RWPE1 (cell line): ENCODE data around the gene BBS1.

Source experiments
- CTCF ChIA-PET: fragments of 350-600 bp; sonication (Branson Sonifier 250); formaldehyde crosslinking; extraction: SDS; loops from one replicate; lab custom pipeline; 2021; lab: Yijun Ruan, JAX
- POLR2A ChIA-PET: fragments of 400-600 bp; formaldehyde crosslinking; extraction: SDS; loops from one replicate; lab custom pipeline; 2020; ENCODE audit warnings: antibody characterized with exemption; ENCODE audit not compliant: low non-redundant PET; lab: Yijun Ruan, JAX
- DNase-seq: peaks from one replicate; pipeline ENCODE4 v3.0.0; 2012; ENCODE audit warnings: low spot score
- H3K27ac ChIP-seq: fragments of 450-650 bp; 2 replicates; pipeline ENCODE4 v1.5.1; 2017
- CTCF ChIP-seq: fragments of 450-650 bp; conservative IDR thresholded peaks from 2 replicates; pipeline ENCODE4 v1.5.1; 2017; ENCODE audit warnings: low read depth, mild to moderate bottlenecking

Gene BBS1

GRCh38 chr11:66548774-66549630 is 38.6 kb downstream of the BBS1 start:
- ChIA-PET CTCF (no interaction called here), POLR2A (no interaction called here)
- no peak for DNase-seq
- no peak for TF ChIP-seq CTCF
- peak overlapping the region; percentile 4; the same call in 1 of the 2 replicates for H3K27ac ChIP-seq

GRCh38 chr11:66549696-66550095 is 39.3 kb downstream of the BBS1 start:
- ChIA-PET POLR2A (no interaction called here), CTCF (no interaction called here)
- no peak for TF ChIP-seq CTCF

GRCh38 chr11:66550887-66551286 is 40.5 kb downstream of the BBS1 start:
- ChIA-PET POLR2A (no interaction called here), CTCF (no interaction called here)
- TF ChIP-seq CTCF: no peak
- H3K27ac ChIP-seq: no peak overlapping the region
- DNase-seq: no peak

More at GRCh38 chr11:66549696-66550095, 39.3 kb downstream of the BBS1 start:
- no peak overlapping the region for H3K27ac ChIP-seq
- no peak for DNase-seq

- CTCF ChIA-PET: no interaction called here
- DNase-seq: no peak
- POLR2A ChIA-PET: no interaction called here
- no peak for TF ChIP-seq CTCF
- no peak overlapping the region for H3K27ac ChIP-seq
Measured at GRCh38 chr11:66554602-66555001, 44.2 kb downstream of the BBS1 start.

GRCh38 chr11:66555416-66555815 is 45.0 kb downstream of the BBS1 start:
- POLR2A ChIA-PET: no interaction called here
- H3K27ac ChIP-seq: no peak overlapping the region
- CTCF ChIA-PET: interaction anchor here (0.6 kb wide), 1 partner anchor 664 kb away, joined by 3 read pairs; no protein-coding TSS in a partner anchor
- DNase-seq: no peak
- TF ChIP-seq CTCF: no peak

- POLR2A ChIA-PET: no interaction called here
- H3K27ac ChIP-seq: no peak overlapping the region
- CTCF ChIA-PET: no interaction called here
- TF ChIP-seq CTCF: no peak
- DNase-seq: no peak
Measured at GRCh38 chr11:66556086-66556485, 45.7 kb downstream of the BBS1 start.
